HG03575 (cell line): ENCODE results near the gene TOX2.

Experiments
- ATAC-seq: cut with Tn5 transposase; IDR thresholded peaks from one replicate; pipeline ENCODE4 v1.9.1; 2021; ENCODE audit not compliant: unreplicated experiment, insufficient number of reproducible peaks, low FRiP score; ENCODE audit errors: extremely low read depth

The TOX2 gene

GRCh38 chr20:43987531-43987930, 72.9 kb downstream of the TOX2 start:
- ATAC-seq, result no peak

DNA sequence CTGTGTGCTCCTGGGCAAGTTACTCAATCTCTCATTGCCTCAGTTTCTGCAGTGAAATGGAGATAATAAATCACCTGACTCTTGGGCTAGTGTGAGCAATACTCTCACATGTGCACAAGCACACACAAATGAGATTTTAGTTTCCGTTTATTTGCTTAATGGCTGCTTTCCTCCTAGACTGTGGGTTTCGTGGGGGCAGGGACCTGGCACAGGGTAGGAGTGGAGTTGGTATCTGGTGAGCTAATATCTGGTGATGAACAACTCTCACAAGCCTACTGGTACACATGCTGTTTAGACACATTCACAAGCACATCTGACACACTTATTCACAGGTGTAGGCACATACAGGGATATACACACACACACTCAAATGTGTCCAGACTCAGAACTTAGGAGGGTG, 73.8 kb downstream of the TOX2 start:
- no peak for ATAC-seq

DNA sequence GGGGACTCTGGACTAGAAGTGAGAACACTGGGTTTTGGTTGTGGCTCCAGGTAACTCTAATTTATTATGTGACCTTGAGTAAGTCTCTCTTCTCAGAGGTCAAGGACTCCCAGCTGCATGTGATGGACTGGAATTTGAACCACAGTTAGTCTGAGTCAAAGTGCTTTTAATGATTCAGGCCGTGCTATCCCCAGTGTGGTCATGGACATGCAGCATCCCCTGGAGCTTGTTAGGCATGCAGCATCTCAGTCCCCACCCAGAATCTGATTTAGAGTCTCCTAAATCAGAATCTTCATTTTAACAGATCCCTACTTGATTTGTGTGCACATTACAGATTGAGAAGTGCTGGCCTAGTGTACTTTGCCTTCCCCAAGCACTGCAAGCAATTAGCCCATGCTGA, 74.2 kb downstream of the TOX2 start:
- no peak for ATAC-seq

DNA sequence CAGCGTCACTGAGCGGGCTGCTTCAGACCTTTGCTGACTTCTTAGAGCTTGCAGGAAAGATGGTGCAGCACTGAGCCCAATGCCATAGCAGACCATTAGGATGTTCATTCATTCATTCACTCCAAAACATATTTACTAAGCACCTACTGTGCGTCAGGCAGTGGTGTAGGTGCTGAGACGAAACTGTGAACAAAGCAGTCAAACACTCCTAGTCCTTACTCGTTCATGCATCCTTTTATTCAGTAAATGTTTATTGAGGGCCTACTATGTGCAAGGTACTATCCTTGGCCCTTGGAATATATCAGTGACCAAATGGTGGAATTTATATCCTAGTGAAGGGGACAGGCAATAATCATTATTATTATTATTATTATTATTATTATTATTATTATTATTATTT, 76.6 kb downstream of the TOX2 start:
- no peak for ATAC-seq

GRCh38 chr20:43991982-43992381, 77.3 kb downstream of the TOX2 start:
- ATAC-seq, result no peak

- ATAC-seq, result no peak
Observed at GRCh38 chr20:43992885-43993284, 78.2 kb downstream of the TOX2 start.

- no peak for ATAC-seq
Observed at GRCh38 chr20:43993560-43993959, 78.9 kb downstream of the TOX2 start.

GRCh38 chr20:43994486-43995100, 79.9 kb downstream of the TOX2 start:
- ATAC-seq, result no peak

DNA sequence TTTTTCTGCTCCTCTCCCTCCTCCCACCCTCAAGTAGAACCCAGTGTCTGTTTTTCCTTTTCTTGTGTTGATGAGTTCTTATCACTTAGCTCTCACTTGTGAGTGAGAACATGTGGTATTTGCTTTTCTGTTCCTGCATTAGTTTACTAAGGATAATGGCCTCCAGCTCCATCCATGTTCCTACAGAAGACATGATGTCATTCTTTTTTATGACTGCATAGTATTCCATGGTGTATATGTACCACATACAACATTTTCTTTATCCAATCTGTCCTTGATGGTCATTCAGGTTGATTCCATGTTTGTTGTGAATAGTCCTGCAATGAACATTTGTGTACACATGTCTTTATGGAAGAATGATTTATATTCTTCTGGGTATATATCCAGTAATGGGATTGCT, 81.0 kb downstream of the TOX2 start:
- ATAC-seq, result no peak

DNA sequence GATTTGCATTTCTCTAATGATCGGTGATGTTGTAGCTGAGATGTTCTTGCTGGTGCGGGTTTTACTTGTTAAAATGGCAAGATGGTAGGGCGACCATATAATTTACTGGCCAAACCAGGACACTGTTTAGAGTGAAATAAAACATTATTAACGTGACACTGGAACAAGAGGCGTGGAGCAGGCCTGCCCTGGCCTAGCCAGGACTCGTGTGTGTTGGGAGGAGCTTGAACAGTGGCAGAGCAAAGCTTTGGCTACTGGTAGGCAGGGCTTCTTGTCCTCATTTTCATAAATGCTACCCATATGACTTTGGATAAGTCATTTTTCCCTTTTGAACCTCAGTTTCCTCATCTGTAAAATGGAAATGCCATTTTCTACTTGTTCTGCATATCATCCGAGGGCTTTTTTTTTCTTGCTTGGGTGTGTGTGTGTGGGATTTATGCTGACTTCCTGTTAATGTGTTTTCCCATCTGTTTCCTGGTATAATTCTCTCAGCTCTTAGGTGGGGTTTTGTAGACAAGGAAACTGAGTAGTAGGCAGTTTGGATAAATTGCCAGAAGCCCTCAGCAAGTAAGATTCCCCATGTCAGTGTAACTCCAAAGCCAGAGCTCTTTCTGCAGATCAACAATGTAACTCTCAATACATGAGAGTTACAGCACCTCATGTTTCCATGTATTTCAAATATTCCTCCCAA, 81.7 kb downstream of the TOX2 start:
- ATAC-seq, result no peak

DNA sequence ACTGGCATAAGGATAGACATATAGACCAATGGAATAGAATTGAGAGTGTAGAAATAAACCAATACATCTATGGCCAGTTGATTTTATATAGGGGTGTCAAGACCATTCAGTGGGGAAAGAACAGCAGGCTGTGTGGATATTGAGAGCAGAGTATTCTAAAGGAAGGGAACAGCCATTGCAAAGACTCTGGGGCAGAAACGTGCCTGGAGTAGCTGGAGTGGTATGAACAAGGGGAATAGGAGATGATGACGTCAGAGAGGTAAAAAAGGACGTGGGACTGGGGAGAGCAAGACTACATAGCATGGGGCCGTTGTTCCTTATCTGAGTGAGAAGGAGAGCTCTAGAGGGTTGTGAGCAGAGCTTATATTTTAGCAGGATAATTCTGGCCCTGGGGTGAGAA, 85.2 kb downstream of the TOX2 start:
- no peak for ATAC-seq

GRCh38 chr20:44001667-44002596, 87.3 kb downstream of the TOX2 start:
- ATAC-seq, result no peak

DNA sequence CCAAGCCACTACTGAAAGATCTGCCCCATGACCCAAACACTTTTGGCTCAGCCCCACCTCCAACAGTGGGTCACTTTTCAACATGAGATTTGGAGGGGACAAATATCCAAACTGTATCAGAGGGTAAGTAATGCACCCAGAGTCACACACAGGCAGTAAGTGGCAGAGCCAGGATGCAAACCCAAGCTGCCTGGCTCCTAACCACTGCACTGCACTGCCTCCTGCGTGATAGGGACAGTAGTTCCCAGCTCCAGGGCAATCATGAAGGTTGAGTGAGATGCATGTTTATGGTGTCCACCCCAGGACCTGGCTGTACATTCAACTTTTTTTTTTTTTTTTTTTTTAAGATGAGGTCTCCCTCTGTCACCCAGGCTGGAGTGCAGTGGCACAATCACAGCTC, 88.2 kb downstream of the TOX2 start:
- ATAC-seq, result no peak

DNA sequence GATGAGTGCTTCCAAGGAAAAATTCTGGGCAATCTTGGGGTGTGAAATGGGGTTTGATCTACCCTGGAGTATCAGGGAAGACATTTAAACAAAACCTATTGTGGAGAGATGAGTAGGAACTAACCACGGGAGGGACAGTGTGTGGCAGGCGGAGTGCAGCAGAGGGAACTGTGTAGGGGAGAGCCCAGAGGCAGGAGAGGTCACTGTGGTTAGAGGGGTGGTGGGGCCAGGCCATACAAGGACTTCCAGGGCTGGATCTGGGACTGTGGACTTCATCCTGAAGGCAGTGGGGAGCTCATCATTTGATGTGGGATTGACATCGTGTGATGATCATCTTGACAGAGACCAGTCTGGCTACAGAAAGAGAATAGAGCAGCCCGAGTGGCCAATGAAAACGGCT, 89.0 kb downstream of the TOX2 start:
- no peak for ATAC-seq

- no peak for ATAC-seq
Observed at GRCh38 chr20:44004306-44004915, 89.8 kb downstream of the TOX2 start.

- no peak for ATAC-seq
Observed at GRCh38 chr20:44005661-44006060, 91.0 kb downstream of the TOX2 start.

DNA sequence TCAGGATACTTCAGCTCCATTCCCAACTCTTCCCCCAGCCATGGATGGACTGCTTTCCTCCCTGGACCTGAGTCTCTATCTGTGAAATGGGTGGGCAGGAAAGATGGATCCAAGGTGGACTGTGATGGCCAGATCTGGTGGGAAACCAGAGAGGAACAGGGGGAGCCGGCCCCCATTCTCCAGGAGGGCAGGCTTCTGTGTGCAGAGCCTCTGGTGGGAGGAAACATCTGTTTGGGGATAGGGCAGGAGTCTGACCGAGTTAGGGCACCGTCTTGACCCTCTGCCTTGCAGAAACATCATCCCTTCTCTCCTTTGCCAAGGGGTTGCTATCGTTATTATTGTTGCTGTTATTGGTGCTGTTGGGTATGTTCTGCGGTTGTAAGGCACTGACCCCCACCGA, 91.5 kb downstream of the TOX2 start:
- ATAC-seq, result no peak

DNA sequence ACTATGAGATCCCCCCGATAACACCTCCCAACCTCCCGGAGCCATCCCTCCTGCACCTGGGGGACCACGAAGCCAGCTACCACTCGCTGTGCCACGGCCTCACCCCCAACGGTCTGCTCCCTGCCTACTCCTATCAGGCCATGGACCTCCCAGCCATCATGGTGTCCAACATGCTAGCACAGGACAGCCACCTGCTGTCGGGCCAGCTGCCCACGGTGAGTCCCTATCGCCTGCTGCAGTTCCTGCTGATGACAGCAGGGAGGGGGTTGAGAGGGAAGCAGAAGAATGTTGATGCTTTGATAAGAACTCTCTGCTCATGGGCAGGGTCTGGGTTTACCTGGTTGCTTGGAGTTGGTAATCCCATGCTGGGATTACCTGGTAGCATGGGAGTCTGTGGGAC, 91.9 kb downstream of the TOX2 start:
- ATAC-seq, result no peak

DNA sequence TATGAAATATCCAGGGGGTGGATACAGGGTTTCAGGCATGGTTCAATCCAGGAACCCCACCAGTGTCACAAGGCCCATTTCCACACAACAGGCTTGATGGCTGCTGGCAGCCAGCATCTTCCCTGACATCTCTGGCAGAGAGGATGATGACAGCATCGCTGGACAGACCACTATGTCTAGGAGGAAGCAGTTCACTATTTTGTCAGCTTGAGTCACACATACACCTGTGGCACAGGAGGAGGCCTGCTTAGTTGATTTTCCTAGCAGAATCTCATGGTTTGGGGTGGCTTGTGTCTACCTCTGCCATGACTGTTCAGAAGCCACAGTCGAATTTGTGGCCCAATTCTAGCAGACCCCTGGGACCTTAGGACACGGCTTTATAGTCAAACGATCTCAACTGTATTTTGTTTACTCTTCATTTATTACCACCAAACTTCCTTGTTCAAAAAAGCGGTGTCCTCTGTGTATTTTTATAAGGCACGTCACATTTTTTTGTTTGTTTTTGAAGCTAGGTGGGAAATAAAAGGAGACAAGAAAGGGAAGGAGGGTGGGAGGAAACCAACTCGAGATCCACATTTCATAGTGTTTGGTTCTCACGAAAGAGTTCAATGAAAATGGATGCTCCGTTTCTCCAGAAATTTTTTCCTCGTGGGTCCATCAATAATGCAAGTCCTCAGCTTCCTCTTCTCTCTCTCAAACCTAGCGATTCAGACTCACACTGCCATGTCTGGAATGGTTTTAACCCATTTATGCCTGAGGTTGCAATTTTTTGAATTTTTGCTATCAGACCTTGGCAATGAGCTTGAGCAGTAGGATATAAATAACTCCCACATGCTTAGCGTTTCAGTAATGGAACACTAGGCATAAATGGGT, 94.4 kb downstream of the TOX2 start:
- no peak for ATAC-seq
